DND-41 (cell line): Measurements from ENCODE around the gene METTL15.

Experiments
- ATAC-seq: fragments of 200-7000 bp; cut with Tn5 transposase; 3 replicates; pipeline ENCODE4 v1.9.1; 2021; ENCODE audit warnings: low read depth; ENCODE audit not compliant: insufficient read depth
- DNase-seq: peaks from one replicate; pipeline ENCODE4 v3.0.0-alpha.2; 2020
- H2AFZ ChIP-seq: 2 replicates; pipeline ENCODE4 v1.6.0; 2012; ENCODE audit warnings: low read depth, low read length
- H3K27ac ChIP-seq: 2 replicates; pipeline ENCODE4 v1.5.1; 2012; ENCODE audit warnings: low read length, inconsistent platforms
- H3K27me3 ChIP-seq: fragments of 200-600 bp; sonication (generic); 2 replicates; pipeline ENCODE4 v1.6.0; 2012; ENCODE audit warnings: low read length, mild to moderate bottlenecking, inconsistent platforms; ENCODE audit not compliant: insufficient read depth, poor library complexity
- H3K36me3 ChIP-seq: 2 replicates; pipeline ENCODE4 v1.5.1; 2012; ENCODE audit warnings: low read length, inconsistent platforms; ENCODE audit not compliant: insufficient read depth
- H3K4me1 ChIP-seq: 2 replicates; pipeline ENCODE4 v1.5.1; 2012; ENCODE audit warnings: mild to moderate bottlenecking, low read length; ENCODE audit not compliant: insufficient read depth
- H3K4me2 ChIP-seq: 2 replicates; pipeline ENCODE4 v1.6.0; 2012; ENCODE audit warnings: mild to moderate bottlenecking, moderate library complexity, low read length, inconsistent platforms; ENCODE audit not compliant: insufficient read depth
- H3K4me3 ChIP-seq, 2 experiments: fragments of 200-600 bp in 1 of 2; shearing (Covaris generic) in 1 of 2; 2 replicates each; pipeline ENCODE4 v1.5.1; 2012 to 2016; ENCODE audit warnings: inconsistent platforms in 2 of 2, low read length in 2 of 2, mild to moderate bottlenecking in 2 of 2, low read depth in 1 of 2, moderate library complexity in 1 of 2
- H3K79me2 ChIP-seq: 2 replicates; pipeline ENCODE4 v1.6.0; 2012; ENCODE audit warnings: low read length, inconsistent platforms; ENCODE audit not compliant: insufficient read depth
- H3K9ac ChIP-seq: 2 replicates; pipeline ENCODE4 v1.6.0; 2012; ENCODE audit warnings: low read depth, mild to moderate bottlenecking, inconsistent platforms, low read length, moderate library complexity
- H3K9me3 ChIP-seq: 2 replicates; pipeline ENCODE4 v1.5.1; 2012; ENCODE audit warnings: low read length, moderate library complexity, mild to moderate bottlenecking, inconsistent platforms; ENCODE audit not compliant: insufficient read depth, severe bottlenecking
- H4K20me1 ChIP-seq: 2 replicates; pipeline ENCODE4 v1.6.0; 2012; ENCODE audit warnings: low read length; ENCODE audit not compliant: insufficient read depth
- EZH2 ChIP-seq: IDR thresholded peaks from 3 replicates; pipeline ENCODE4 v1.6.1; 2012; ENCODE audit warnings: borderline replicate concordance, low read depth, mild to moderate bottlenecking, moderate library complexity, low read length, inconsistent platforms; ENCODE audit not compliant: severe bottlenecking
- TF ChIP-seq, protein P1 (sequence below): IDR thresholded peaks from 2 replicates; pipeline ENCODE4 v1.5.1; 2012; ENCODE audit warnings: borderline replicate concordance, low read length, moderate library complexity, mild to moderate bottlenecking; ENCODE audit not compliant: poor library complexity, severe bottlenecking; ENCODE audit errors: extremely low read depth

METTL15 gene, protein sequence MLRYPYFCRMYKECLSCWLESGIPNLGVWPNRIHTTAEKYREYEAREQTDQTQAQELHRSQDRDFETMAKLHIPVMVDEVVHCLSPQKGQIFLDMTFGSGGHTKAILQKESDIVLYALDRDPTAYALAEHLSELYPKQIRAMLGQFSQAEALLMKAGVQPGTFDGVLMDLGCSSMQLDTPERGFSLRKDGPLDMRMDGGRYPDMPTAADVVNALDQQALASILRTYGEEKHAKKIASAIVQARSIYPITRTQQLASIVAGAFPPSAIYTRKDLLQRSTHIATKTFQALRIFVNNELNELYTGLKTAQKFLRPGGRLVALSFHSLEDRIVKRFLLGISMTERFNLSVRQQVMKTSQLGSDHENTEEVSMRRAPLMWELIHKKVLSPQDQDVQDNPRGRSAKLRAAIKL

DNA sequence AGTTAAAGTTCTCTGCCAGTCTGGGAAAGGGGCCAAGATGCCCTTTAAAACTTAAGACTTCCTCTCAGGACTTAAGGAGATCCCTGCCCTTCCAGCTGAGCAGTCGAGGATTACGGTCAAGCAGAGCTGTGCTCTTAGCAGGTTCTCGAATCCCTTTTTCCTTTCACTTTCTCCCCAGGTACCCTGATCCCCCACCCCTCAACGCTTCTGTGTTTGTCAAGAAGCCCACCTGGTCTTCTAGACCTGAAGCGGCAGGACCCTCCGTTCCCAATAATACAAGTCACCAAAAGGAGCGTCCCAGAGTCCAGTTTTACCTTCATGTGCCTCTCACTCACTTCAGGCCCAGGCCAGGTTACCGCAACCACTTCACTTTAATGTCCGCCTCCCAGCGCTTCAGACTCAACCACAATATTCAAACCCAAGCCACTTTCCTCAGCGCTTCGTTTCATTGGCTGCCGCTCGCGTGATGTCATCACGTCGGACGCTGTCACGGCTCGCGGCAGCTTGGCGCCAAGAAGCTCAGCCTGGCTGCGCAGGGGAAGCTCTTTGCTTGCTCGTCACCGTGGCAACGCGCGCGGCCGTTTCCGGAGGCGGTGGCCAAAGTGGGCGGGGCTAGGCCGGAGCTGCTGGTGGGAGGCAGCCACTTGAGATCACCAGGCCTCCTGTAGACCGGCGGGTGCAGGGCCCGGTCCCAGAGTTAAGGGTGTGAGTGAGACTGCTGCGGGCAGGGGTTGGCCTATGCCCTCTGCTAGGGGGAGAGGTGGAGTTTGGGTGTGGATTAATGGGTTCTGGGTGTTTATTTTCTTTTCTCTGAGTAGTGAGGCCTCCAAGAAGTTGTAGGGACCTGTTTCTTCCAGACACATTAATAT lies at the start of gene METTL15, which contains the start of gene KIF18A:
TSS of gene METTL15 (plus strand) at position 639 of the 869 bp plus-strand sequence. CDS start 4,947 bp downstream, outside the sequence.
TSS of gene KIF18A (minus strand) at position 407 of the 869 bp plus-strand sequence. CDS start 10,209 bp downstream, outside the sequence.
- Histone ChIP-seq H3K27me3 (no peaks in the 10 kb centered on the region), H3K36me3 (no peaks in the 10 kb centered on the region), H3K27ac (peak within 1 kb of the TSS; percentile 93), H2AFZ (peak within 1 kb of the TSS; percentile 88), H3K79me2 (peaks cover 97% of the 10 kb centered on the region), H3K4me1 (peaks cover 67% of the 10 kb centered on the region), H4K20me1 (no peaks in the 10 kb centered on the region), H3K9ac (peak within 1 kb of the TSS; percentile 65), H3K4me3 (peak within 1 kb of the TSS; percentile 78 to 87), H3K4me2 (peak within 1 kb of the TSS; percentile 76), H3K9me3 (no peaks in the 10 kb centered on the region)
- no peak for TF ChIP-seq EZH2
- TF ChIP-seq, protein P1, sequence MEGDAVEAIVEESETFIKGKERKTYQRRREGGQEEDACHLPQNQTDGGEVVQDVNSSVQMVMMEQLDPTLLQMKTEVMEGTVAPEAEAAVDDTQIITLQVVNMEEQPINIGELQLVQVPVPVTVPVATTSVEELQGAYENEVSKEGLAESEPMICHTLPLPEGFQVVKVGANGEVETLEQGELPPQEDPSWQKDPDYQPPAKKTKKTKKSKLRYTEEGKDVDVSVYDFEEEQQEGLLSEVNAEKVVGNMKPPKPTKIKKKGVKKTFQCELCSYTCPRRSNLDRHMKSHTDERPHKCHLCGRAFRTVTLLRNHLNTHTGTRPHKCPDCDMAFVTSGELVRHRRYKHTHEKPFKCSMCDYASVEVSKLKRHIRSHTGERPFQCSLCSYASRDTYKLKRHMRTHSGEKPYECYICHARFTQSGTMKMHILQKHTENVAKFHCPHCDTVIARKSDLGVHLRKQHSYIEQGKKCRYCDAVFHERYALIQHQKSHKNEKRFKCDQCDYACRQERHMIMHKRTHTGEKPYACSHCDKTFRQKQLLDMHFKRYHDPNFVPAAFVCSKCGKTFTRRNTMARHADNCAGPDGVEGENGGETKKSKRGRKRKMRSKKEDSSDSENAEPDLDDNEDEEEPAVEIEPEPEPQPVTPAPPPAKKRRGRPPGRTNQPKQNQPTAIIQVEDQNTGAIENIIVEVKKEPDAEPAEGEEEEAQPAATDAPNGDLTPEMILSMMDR: peak; percentile 10
- ATAC-seq: peak; percentile 89
- peak; percentile 96 for DNase-seq

DNA sequence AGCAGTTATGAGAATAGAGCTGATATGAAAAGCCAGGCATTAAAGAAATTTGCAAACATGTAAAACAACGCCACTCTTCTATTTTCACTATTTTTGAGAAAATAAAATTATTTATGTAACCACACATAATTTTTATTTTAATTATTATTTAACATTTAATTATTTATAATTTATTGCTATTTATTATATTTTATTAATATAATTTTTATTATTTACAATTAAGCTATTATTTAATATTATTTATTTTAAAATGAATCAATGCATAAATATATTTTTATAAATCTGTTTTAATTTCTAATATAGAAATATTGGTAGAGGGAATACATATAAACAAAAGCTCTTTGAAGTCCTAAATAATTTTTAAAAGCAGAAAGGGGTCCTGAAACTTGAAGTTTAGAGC lies 36.9 kb upstream of the METTL15 start:
- H3K4me2 ChIP-seq: no peak overlapping the region
- no peaks in the 10 kb centered on the region for H3K4me1 ChIP-seq
- DNase-seq: no peak
- no peaks in the 10 kb centered on the region for H4K20me1 ChIP-seq
- H3K9ac ChIP-seq: no peak overlapping the region
- H3K79me2 ChIP-seq: no peaks in the 10 kb centered on the region
- ATAC-seq: no peak
- H2AFZ ChIP-seq: no peak overlapping the region
- H3K27me3 ChIP-seq: no peaks in the 10 kb centered on the region
- H3K36me3 ChIP-seq: peaks cover 49% of the 10 kb centered on the region
- TF ChIP-seq, protein P1: no peak
- TF ChIP-seq EZH2: no peak
- H3K27ac ChIP-seq: no peak overlapping the region
- no peak overlapping the region for H3K4me3 ChIP-seq
- H3K9me3 ChIP-seq: no peaks in the 10 kb centered on the region

DNA sequence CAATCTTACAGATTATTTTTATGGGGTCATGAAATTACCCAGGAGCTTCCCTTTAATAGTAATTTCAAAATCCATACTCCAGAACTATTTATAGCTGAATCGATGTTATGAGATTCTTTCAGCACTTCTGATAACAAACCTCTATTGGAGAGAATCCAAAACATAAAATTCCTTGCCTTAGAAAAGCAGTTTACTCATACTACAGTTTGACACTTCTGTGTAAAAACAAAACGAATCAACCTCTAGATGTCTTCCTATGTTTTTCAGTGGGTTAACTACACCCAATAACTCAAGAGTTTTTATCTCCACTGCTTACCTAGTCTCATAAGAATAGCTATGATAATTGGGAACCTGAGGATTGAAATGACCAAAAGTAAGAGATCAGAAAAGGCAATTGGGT lies 35.9 kb upstream of the METTL15 start:
- no peak overlapping the region for H3K27ac ChIP-seq
- no peaks in the 10 kb centered on the region for H3K27me3 ChIP-seq
- H4K20me1 ChIP-seq: no peaks in the 10 kb centered on the region
- TF ChIP-seq, protein P1: no peak
- TF ChIP-seq EZH2: no peak
- H3K4me3 ChIP-seq: no peak overlapping the region
- H3K9ac ChIP-seq: no peak overlapping the region
- H3K79me2 ChIP-seq: no peaks in the 10 kb centered on the region
- ATAC-seq (no peak), DNase-seq (no peak)
- H3K9me3 ChIP-seq: no peaks in the 10 kb centered on the region
- H2AFZ ChIP-seq: no peak overlapping the region
- peaks cover 57% of the 10 kb centered on the region for H3K36me3 ChIP-seq
- no peak overlapping the region for H3K4me2 ChIP-seq
- H3K4me1 ChIP-seq: no peaks in the 10 kb centered on the region
